NCI-H1417 treated with DMSO at 0.1 percent for 48 hours (cell line): ENCODE data around the gene RPS3A.
A peak's percentile ranks its signal among the peaks of the same experiment; 100 is the strongest.
"Not testable (repeated sequence)": the region's sequence is repeated elsewhere in the genome, so short reads cannot be mapped to it uniquely, and the experiment has no call there.

Experiments
- DNase-seq: peaks from one replicate; lab custom pipeline; 2025; lab: John Stamatoyannopoulos, UW

Gene RPS3A

DNA sequence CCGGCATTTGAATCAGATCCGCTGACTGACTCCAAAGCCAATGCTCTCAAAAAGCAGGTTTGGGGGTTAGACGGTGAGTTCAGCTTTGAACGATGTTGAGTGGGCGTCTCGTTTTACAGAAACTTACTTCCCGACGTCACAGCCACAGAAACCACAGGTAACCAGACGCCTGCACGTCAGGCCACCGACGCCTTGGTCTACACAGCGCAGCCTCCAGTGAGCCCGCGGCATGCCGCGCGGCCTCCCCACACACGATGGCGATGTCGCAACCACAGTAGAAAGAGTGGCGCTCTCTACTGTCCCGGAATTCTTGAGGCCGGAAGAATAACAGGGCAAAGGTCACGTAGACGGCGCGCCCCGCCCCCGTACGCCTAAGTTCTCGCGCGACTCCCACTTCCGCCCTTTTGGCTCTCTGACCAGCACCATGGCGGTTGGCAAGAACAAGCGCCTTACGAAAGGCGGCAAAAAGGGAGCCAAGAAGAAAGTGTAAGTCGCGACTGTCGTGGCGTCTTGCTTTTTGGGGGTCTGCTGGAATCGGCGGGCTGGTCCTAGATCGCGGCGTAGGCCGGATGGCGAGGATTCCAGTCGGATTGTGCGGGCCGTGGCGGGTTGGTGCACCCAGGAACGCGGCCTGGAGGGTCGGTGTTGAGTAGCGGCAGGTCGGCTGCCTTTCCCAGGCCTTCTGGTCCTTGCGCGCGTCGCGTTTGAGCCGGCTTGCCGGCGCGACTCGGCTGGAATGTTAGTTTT, at the start of gene RPS3A:
Gene RPS3A, plus strand, starts transcription at position 400 of the 747 bp plus-strand sequence. Its CDS starts 25 bp downstream, at position 425.
- peak; percentile 84 for DNase-seq

DNA sequence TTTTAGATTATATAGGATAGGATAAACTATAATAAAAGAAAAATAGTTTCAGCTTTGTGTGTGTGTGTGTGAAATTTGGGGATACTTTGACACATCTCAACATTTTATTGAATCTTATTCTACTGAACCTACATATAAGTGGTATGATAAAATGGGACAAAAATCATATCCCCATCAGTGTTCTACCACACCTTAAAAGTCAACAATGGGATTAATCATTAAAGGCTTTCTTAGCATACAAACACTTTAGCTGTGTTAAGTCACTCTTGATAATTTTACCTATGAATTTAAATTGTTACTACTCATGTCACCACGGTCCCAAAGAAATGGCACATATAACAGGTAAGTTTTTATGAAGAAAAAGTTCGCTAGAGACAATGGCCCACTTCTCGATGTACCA, 46.6 kb upstream of the RPS3A start:
- DNase-seq = no peak

DNA sequence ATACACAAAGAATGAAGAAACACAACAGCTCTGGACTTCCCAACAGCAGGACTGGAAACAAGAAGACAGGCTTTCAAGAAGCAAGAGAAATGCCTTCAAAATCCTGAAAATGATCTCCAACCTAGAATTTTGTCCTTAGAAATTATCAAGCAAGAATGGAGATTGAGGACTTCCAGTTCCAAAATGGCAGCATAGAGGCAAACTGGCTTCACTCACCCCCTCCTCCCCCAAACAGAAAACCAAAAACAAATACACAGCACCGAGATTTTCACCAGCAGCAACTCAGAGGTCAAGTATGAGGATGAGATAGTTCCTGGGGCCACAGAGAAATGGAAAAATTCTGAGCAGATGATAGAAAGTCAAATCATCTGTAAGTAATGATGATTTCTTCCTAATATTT, 43.9 kb upstream of the RPS3A start:
- DNase-seq = no peak

DNA sequence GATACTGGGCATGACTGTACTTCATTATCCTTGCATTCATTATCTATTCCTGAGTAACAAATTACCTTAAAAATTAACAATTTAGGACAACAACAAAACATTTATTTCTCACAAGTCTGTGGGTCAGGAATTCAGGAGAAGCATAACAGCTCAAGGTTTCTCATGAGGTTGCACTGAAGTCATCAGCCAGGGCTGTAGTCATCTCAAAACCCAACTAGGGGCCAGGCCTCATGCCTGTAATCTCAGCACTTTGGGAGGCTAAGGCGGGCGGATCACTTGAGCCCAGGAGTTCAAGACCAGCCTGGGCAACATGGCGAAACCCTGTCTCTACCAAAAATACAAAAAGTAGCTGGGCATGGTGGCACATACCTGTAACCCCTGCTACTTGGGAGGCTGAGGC, 36.3 kb upstream of the RPS3A start:
- DNase-seq = not testable (repeated sequence)

DNA sequence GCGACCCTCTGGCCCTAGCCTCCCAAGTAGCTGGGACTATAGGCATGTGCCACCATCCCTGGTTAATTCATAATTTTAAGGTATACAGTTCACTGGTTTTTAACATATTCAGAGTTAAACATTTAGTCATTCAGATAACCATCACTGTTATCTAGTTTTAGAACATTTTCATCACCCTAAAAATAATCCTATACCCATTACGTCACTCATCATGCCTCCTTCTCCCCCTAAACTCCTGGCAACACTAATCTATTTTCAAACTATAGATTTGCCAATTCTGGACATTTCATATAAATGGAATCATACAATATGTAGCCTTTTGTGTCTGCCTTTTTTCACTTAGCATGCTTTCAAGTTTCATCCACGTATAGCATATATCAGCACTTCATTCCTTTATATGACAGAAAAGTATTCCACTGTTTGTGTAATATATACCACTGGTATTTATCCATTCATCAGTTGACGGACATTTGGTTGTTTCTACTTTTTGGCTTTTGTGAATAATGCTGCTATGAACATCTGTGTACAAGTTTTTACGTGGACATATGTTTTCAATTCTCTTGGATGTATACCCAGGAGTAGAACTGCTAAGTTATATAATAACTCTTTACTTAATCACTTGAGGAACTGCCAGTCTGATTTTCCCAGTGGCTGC, 32.0 kb upstream of the RPS3A start:
- no peak for DNase-seq

DNA sequence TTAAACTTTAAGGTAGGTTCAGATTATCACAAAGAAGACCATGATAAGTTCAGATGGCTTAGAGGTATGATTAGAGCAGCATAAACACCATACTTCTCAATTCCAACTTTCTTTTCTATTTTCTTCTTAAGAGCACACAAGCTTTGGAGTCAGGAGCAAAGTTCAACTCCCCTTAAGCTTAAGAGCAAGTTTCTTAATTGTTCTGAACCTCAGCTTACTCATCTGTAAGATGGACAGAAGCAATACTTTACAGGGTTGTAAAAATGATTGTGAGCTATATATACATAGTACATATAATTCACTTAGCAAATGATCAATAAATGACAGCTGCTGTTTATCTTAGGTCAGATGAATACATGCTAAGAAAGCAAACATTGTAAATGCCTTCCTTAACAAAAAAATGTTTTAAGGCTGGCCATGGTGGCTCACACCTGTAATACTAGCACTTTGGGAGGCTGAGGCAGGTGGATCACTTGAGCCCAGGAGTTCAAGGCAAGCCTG, 25.0 kb upstream of the RPS3A start:
- no peak for DNase-seq

DNA sequence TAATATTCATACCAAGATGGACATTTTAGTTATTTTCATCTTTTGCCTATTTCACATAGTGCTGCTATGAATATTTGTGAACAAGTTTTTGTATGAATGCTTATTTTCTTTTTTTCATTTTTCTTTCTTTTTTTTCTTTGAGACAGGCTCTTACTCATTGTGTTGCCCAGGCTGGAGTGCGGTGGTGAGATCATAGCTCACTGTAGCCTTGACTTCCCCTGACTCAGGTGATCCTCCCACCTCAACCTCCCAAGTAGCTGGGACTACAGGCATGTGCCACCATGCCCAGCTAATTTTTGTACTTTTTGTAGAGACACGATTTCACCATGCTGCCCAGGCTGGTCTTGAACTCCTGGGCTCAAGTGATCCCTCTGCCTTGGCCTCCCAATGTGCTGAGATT, 21.4 kb upstream of the RPS3A start:
- DNase-seq = not testable (repeated sequence)

DNA sequence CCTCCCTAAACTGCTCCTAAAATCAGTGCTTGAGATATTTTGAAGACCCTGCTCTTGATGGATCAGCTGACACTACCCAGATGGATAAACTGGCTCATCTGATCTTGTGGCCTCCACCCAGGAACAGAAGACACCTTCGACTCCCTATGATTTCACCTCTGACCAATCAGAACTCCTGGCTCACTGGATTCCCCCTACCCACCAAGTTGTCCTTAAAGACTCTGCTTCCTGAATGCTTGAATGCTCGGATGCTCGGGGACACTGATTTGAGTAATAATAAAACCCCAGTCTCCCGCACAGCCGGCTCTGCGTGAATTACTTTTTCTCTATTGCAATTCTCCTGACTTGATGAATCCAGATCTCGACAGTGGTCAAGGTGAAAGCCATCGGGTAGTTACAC, 12.0 kb upstream of the RPS3A start:
- no peak for DNase-seq

DNA sequence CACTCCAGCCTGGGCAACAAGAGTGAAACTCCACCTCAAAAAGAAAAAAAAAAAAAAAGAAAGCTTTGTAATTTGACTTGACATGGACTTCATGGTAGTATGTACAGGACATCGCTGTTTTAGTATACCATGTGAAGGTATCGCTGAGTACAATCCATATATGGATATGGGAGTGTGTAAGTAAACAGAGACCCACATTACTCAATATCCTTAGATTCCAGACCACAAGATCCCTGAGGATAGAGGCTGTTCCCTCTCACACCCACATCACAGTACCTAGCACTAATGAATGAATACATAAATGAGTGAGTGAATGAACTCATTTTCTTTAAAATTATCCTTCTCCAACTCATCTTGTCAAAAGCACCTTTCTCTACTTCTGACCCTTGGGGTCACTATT, 8.4 kb upstream of the RPS3A start:
- no peak for DNase-seq

DNA sequence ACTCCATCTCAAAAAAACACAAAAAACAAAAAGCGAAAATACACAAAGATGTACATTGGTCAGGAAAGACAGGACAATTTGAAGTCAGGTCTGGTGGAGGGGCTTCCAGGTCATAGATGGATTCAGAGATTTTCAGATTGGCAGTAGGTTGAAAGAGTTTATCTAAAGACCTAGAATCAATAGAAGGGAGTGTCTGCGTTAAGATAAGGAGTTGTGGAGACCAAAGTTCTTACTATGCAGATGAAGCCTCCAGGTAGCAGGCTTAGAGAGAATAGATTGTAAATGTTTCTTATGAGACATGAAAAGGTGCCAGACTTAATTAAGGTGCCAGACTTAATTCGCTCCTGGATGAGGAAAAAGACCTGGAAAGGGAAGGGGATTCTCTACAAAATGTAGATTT, 6.9 kb upstream of the RPS3A start:
- no peak for DNase-seq

DNA sequence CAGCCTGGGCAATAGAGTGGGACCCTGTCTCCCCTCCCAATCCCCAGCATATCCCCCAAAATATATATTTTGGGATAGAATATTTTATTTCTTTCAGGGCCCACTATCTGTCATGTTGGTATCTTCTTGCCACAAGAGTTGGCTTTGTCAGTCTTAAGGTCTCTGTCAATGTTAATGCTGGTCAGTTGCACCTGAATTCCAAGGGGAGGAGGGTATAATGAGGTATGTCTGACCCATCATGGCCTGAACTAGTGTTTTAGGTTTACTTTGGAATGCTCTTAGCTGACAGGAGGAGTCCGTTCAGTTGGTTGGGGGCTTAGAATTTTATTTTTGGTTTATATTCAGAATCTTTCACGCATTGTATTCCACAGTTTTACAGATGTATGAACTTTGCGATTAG, 6.2 kb upstream of the RPS3A start:
- no peak for DNase-seq

DNA sequence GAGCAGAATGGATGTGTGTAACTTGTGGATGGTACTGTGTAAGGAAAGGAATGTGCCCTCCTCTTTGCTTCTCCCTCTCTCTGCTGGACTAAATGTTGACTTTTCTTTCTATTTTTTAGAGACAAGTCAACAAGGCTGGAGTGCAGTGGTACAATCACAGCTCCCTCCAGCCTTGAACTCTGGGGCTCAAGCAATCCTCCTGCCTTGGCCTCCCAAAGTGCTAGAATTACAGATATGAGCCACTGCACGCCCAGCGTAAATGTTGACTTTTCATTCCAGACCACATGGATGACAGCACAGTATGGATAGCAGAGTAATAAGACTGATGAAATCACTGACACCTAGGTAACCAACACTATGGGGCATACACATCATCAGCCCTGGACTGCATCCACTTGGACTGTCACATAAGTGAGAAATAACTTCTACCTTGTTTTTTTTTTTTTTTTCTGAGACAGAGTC, 5.1 kb upstream of the RPS3A start:
- DNase-seq = no peak

DNA sequence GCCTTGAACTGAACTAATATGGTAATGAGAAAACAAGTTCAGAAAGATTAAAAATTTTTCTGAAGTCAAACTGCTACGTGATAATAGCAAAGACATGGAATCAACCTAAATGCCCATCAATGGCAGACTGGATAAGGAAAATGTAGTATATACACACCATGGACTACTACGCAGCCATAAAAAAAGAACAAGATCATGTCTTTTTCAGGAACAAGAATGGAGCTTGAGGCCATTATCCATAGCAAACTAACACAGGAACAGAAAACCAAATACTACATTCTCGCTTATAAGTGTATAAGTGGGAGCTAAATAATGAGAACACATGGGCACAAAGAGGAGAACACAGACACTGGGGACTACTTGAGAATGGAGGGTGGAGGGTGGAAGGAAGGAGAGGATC, 4.3 kb upstream of the RPS3A start:
- DNase-seq = no peak

DNA sequence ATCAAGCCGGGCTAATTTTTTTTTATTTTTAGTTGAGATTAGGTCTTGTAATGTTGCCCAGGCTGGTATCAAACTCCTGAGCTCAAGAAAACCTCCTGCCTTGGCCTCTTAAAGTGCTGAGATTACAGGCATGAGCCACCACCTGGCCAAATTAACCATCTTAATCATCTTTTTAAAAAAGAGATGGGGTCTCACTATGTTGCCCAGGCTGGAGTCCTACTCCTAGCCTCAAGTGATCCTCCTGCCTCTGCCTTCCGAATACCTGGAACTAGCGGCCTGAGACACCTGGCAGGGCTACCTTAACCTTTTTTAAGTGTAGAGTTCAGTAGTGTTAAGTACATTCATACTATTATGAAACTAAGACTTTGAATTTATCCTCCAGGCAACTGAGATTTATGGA, 1.7 kb upstream of the RPS3A start:
- no peak for DNase-seq

DNA sequence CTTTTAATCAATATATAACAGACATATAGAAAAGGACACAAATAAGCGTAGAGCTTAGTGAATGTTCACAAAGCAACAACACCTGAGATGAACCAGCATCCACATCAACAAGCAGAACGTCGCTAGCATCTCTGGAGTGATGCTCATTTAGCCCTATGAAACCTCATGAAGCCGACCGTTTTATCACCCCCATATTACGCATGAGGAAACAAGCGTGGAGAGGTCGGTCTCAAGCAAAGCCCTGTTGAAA, 524 bp upstream of the RPS3A start:
- DNase-seq = no peak

DNA sequence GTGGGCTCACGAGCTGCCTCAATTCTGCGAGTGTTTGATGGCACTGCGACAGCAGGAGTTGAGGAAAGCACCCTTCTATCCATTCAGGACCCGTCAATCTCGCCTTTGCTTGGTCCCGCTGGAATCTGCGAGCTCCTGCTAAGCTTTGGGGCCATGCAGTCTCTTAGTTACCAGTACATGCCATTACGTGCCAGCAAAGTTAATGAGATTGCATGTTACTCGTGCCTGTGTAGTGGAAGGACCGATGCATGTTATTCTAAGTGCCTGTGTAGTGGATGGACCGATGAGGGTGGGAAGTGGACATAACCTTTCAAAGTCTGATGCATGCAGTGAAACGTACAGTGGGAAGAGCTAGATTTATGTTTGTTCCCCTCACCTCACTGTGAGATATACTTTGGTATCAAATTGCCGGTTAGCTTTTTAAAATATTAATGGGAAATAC, 569 bp downstream of the RPS3A start:
- DNase-seq = no peak

DNA sequence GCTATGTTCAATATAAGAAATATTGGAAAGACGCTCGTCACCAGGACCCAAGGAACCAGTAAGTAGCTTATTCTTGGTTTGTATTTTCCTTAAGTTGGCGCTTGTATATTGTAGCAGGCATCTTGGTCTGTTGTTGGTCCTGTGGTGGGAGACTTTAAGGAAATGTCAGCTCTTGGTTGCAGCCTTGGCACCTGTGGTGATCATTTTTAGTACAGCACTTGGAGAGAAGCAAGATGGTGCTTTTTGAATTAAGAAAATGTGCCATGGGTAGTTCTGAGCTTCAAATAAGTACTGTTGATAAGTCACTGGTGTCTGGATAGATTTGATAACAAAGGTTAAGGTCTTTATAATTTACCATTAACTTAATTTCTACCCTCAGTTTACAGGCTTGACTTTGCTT, 1.1 kb downstream of the RPS3A start:
- no peak for DNase-seq

DNA sequence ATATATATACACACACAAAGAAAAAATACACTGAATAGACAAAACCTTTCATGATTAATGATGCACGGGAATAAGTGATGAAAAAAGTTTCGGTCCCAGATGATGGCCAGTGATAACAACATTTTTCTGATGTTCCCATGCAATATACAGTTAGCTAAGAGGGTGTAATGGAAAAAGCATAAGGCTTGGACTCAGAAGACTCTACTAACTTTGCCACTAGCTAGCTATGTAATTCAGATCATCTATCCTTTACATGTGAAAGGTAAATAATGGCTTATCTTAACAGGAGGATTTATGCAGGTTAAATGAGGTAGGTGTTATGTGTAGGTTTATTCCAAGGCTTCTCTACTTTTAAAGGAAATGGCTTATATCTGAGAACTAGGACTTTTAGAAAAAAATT, 4.3 kb downstream of the RPS3A start:
- no peak for DNase-seq

DNA sequence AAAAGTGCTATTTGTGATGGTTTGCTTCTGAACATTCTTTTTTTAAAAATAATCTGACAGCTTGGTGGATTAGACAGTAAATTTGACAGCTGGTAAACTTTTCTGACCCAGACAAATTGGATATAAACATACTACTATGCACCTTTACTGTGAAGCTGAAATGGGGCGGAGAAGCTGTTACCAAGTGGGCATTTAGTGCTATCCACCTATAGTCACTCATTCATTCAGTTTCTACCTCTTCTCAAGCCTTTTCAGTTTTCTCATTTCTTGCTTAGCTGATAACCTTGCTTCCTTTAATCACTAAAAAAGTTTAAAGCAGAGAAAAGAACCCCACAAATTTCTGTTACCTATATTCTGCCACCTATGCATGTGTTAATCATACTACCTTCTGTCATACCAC, 5.2 kb downstream of the RPS3A start:
- DNase-seq = no peak

DNA sequence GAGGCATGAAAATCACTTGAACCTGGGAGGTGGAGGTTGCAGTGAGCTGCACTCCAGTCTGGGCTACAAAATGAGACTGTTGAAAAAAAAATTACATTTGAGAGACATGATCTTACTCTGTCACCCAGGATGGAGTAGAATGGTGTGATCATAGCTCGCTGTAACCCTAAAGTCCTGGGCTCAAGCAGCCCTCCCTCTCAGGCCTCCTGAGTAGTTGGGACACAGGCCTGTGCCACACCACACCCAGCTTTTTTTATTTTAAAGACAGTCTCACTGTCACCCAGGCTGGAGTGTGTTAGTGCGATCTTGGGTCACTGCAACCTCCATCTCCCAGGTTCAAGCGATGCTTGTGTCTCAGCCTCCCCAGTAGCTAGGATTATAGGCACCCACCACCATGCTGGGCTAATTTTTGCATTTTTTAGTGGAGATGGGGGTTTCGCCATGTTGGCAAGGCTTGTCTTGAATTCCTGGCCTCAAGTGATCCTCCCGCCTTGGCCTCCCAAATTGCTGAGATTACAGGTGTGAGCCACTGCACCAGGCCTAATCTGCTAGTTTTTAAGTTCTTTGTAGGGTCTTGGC, 6.1 kb downstream of the RPS3A start:
- no peak for DNase-seq

DNA sequence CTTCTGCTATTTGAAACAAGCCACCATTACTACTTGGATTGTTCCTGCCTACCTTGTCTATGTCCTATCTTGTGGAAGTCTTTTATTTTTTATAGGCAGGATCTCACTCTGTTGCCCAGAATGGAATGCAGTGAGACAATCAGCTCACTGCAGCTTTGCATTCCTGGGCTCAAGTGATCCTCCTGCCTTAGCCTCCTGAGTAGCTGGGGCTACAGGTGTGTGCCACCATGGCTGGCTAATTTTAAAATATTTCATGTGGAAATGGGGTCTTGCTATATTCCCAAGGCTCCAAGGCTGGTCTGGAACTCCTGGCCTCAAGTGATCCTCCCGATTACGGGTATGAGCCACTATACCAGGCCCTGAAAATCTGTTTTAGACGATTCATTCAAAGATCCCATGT, 7.6 kb downstream of the RPS3A start:
- DNase-seq = no peak

DNA sequence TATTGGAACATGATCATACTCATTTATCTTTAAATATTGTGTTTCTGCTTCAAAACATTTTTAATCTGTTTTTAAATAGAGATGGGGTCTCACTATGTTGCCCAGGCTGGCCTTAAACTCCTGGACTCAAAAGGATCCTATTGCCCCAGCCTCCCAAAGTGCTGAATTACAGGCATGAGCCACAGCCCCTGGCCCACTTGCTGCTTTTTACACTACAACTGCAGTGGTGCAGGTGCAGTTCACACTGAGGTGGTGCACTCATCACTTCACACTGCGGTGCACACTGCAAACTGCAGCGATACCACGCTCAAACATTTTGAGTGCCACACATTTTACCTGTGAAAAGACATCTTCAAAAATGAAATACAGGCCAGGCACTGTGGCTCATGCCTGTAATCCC, 10.8 kb downstream of the RPS3A start:
- no peak for DNase-seq

DNA sequence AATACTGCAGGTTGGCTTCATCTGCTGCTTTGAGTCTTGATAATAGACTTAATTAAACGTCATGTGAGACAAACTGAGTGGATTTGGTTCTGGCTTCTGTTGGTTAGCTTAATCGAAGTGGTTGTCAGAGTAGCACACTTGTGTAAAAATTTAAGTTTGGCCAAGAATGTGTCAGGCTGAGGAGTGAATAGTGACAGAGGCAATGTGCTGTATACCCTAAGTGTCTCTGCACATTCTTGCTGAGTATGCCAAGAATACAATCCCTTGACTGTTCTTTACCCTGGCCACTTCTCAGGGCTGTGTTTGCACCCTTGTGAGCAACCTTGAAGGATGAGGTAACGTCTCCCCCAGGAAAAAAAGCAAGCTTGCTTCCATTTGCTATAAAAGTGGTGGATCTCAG, 14.9 kb downstream of the RPS3A start:
- DNase-seq = no peak

DNA sequence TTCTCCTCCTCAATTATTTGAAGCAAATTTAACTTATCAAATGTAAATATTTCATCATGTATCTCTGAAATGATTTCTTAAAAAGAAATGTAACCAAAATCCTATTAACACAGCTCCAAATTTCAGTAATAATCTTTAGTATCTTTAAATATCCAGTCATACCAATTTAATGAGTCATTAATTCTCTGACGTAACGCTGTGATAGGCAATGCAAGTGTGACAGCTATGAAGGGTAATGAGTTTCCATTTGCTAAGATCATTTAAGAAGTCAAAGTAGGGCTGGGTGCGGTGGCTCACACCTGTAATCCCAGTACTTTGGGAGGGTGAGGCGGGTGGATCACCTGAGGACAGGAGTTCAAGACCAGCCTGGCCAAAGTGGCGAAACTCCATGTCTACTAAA, 15.6 kb downstream of the RPS3A start:
- DNase-seq = no peak
